B cell (primary cell): ENCODE data around the gene PPFIA2.

ENCODE experiments used
- CTCF ChIP-seq: fragments of 200-600 bp; IDR thresholded peaks from one replicate; pipeline ENCODE4 v1.8.0; 2022; ENCODE audit warnings: antibody characterized with exemption, mild to moderate bottlenecking
- EZH2 ChIP-seq: IDR thresholded peaks from 2 replicates; pipeline ENCODE4 v1.6.1; 2012; ENCODE audit warnings: borderline replicate concordance, low read depth, mild to moderate bottlenecking, moderate library complexity, low read length; ENCODE audit not compliant: insufficient read depth, poor library complexity, severe bottlenecking

- TF ChIP-seq CTCF (no peak), EZH2 (no peak)
Measured at GRCh38 chr12:81596558-81596957, 162.6 kb downstream of the PPFIA2 start.
